HepG2 (cell line): ENCODE results near the gene NFIC. TPM values are rescaled to one million over a fixed set of nuclear protein-coding genes. Genes with fewer than 3 reads are reported as not detected.

ENCODE experiments used
- ATAC-seq: fragments of 200-7000 bp; cut with Tn5 transposase; 3 replicates; pipeline ENCODE4 v1.9.1; 2020; ENCODE audit warnings: mild to moderate bottlenecking, moderate library complexity
- BruUV-seq: library from RNA; stranded (reverse); fragments of 400-500 nt; replicated peaks from 2 replicates; lab custom pipeline; 2021; lab: Mats Ljungman, UMichigan
- CTCF ChIA-PET: fragments of 300-600 bp; formaldehyde crosslinking; extraction: SDS; loops from one replicate; lab custom pipeline; 2021; ENCODE audit warnings: low total read pairs, inconsistent platforms, low intra/inter-chr PET ratio; lab: Yijun Ruan, JAX
- POLR2A ChIA-PET: fragments of 350-600 bp; sonication (Branson Sonifier 250); formaldehyde crosslinking; loops from one replicate; lab custom pipeline; 2020; ENCODE audit warnings: antibody characterized with exemption, inconsistent platforms; lab: Yijun Ruan, JAX
- DNase-seq: peaks from one replicate; pipeline ENCODE4 v3.0.0-alpha.2; 2015; ENCODE audit warnings: low spot score
- FAIRE-seq: peaks from 3 replicates; lab custom pipeline; 2011; peaks lifted over from hg19 to GRCh38; lab: Jason Lieb, UNC
- H2AFZ ChIP-seq: one replicate; pipeline ENCODE4 v1.6.1; 2011; ENCODE audit warnings: low read length, inconsistent platforms
- H3K27ac ChIP-seq: fragments of 300-600 bp; 3 replicates; pipeline ENCODE4 v1.8.0; 2011; ENCODE audit warnings: mixed run types, mild to moderate bottlenecking, mixed read lengths, low read length, inconsistent platforms; ENCODE audit not compliant: insufficient read depth; ENCODE audit errors: extremely low read length
- H3K27me3 ChIP-seq, 2 experiments: fragments of 200-600 bp in 1 of 2; 2 replicates in 1 of 2; 3 replicates in 1 of 2; pipeline versions ENCODE4 v1.6.0 to v1.8.0; 2011; ENCODE audit warnings: low read length in 2 of 2, mild to moderate bottlenecking in 2 of 2, moderate library complexity in 2 of 2, inconsistent platforms in 1 of 2; ENCODE audit not compliant: insufficient read depth in 2 of 2, control insufficient read depth in 1 of 2
- H3K36me3 ChIP-seq, 2 experiments: fragments of 200-600 bp in 1 of 2; replicated peaks in 1 of 2; 2 replicates in 1 of 2; 3 replicates in 1 of 2; pipeline versions ENCODE4 v1.5.1 to v1.8.0; 2011; ENCODE audit warnings: low read length in 2 of 2, inconsistent platforms in 1 of 2; ENCODE audit not compliant: insufficient read depth in 2 of 2, control insufficient read depth in 1 of 2
- H3K4me1 ChIP-seq: 2 replicates; pipeline ENCODE4 v1.5.1; 2012; ENCODE audit warnings: low read length, inconsistent platforms; ENCODE audit not compliant: insufficient read depth
- H3K4me2 ChIP-seq: 2 replicates; pipeline ENCODE4 v1.6.0; 2011; ENCODE audit warnings: low read depth, low read length, inconsistent platforms
- H3K4me3 ChIP-seq, 3 experiments: fragments of 200-600 bp in 1 of 3; sonication (generic), shearing (Covaris generic) in 1 of 3; replicated peaks in 1 of 3; 2 replicates each; pipeline ENCODE4 v1.5.1; 2011 to 2016; ENCODE audit warnings: low read length in 3 of 3, inconsistent platforms in 2 of 3, low read depth in 2 of 3, mild to moderate bottlenecking in 2 of 3, control low read depth in 1 of 3, mixed read lengths in 1 of 3; ENCODE audit not compliant: insufficient read depth in 1 of 3
- H3K79me2 ChIP-seq: one replicate; pipeline ENCODE4 v1.6.1; 2011; ENCODE audit warnings: low read length, inconsistent platforms; ENCODE audit not compliant: insufficient read depth
- H3K9ac ChIP-seq: 2 replicates; pipeline ENCODE4 v1.6.0; 2011; ENCODE audit warnings: mild to moderate bottlenecking, low read depth, low read length, inconsistent platforms; ENCODE audit not compliant: insufficient read depth
- H3K9me3 ChIP-seq: 2 replicates; pipeline ENCODE4 v1.5.1; 2012; ENCODE audit warnings: mild to moderate bottlenecking, low read length
- H4K20me1 ChIP-seq: 2 replicates; pipeline ENCODE4 v1.6.0; 2011; ENCODE audit warnings: inconsistent platforms, mild to moderate bottlenecking, low read length, moderate library complexity; ENCODE audit not compliant: insufficient read depth
- ETV5 ChIP-seq: IDR thresholded peaks from 2 replicates; pipeline ENCODE4 v1.6.1; 2018; ENCODE audit warnings: missing biosample characterization, missing genetic modification reagents, inconsistent platforms, borderline replicate concordance
- FOXC1 ChIP-seq: sonication (generic); formaldehyde crosslinking; IDR thresholded peaks from 2 replicates; pipeline ENCODE4 v1.8.0; 2022; ENCODE audit warnings: mild to moderate bottlenecking, missing genetic modification reagents, borderline replicate concordance
- GATA4 ChIP-seq: sonication (generic); IDR thresholded peaks from 2 replicates; pipeline ENCODE4 v1.6.1; 2016; ENCODE audit warnings: antibody characterized with exemption, low read depth, borderline replicate concordance
- MXD3 ChIP-seq: IDR thresholded peaks from 2 replicates; pipeline ENCODE4 v1.6.1; 2016; ENCODE audit warnings: mild to moderate bottlenecking, missing biosample characterization, missing genetic modification reagents
- NR2F6 ChIP-seq, 2 experiments: IDR thresholded peaks; 2 replicates each; pipeline ENCODE4 v1.6.1; 2016; ENCODE audit warnings: antibody characterized with exemption in 1 of 2, mild to moderate bottlenecking in 1 of 2
- ZNF24 ChIP-seq: fragments of 450-650 bp; IDR thresholded peaks from 2 replicates; pipeline ENCODE4 v1.6.1; 2017; ENCODE audit warnings: antibody characterized with exemption, mild to moderate bottlenecking
- ZNF362 ChIP-seq: sonication (generic); formaldehyde crosslinking; IDR thresholded peaks from 2 replicates; pipeline ENCODE4 v1.4.0; 2020; ENCODE audit warnings: missing genetic modification reagents, mild to moderate bottlenecking, borderline replicate concordance
- ZNF629 ChIP-seq: sonication (generic); formaldehyde crosslinking; conservative IDR thresholded peaks from 2 replicates; pipeline ENCODE4 v1.5.0; 2020; ENCODE audit warnings: missing genetic modification reagents
- WGBS: methylation state at CpG from one replicate; pipeline ENCODE4 v1.1.6; 2017; ENCODE audit warnings: low lambda C conversion rate; 5-methylcytosine and 5-hydroxymethylcytosine counted together
- in situ Hi-C: cut with HindIII; loops from 2 replicates; pipeline ENCODE4 v1.10.0; 2017; ENCODE audit warnings: low pct_unique_long_range_greater_than_20kb; ENCODE audit not compliant: extremely low pct_ligation_motif_present
- intact Hi-C: fragments of 100-400 bp; cut with micrococcal nuclease; formaldehyde crosslinking; loops from one replicate; pipeline ENCODE4 v1.10.0; 2022; ENCODE audit not compliant: unreplicated experiment
- polyA plus RNA-seq, 8 experiments: library from polyadenylated mRNA; depleted of rRNA in 3 of 8; stranded (reverse) in 7 of 8; unstranded in 1 of 8; fragments of >200 nt; fragmentation: Illumina TruSeq in 4 of 8; extraction: Trizol in 4 of 8; gene quantifications; 2 replicates each; pipeline versions ENCODE4 v1.2.1 to v1.2.3, GENCODE V29; 2011 to 2016; ENCODE audit warnings: low read depth in 4 of 8, missing spikeins in 1 of 8, mixed read lengths in 1 of 8; ENCODE audit not compliant: insufficient read depth in 1 of 8
- total RNA-seq, 5 experiments: library from RNA; depleted of rRNA; stranded (reverse); fragments of >200 nt; fragmentation: Illumina TruSeq; extraction: Trizol; gene quantifications; 2 replicates each; pipeline ENCODE4 v1.2.3, GENCODE V29; 2016; ENCODE audit warnings: low read depth in 1 of 5
- TF ChIP-seq, protein P1 (sequence below): sonication (generic); formaldehyde crosslinking; IDR thresholded peaks from 2 replicates; pipeline ENCODE4 v1.9.0; 2022; ENCODE audit warnings: missing genetic modification reagents, mild to moderate bottlenecking, borderline replicate concordance
- TF ChIP-seq, protein P2 (sequence below): sonication (generic); formaldehyde crosslinking; IDR thresholded peaks from 2 replicates; pipeline ENCODE4 v1.5.1; 2020; ENCODE audit warnings: mild to moderate bottlenecking, missing genetic modification reagents, moderate library complexity
- TF ChIP-seq, protein P3 (sequence below): sonication (generic); formaldehyde crosslinking; IDR thresholded peaks from 2 replicates; pipeline ENCODE4 v1.4.0; 2020; ENCODE audit warnings: missing genetic modification reagents, borderline replicate concordance

The NFIC gene
- total and polyA plus RNA-seq, 2 of the 13 experiments (the other 11 are each of a cell fraction or from before 2014, with no cell fraction given), result 1.3 to 2.5 TPM

DNA sequence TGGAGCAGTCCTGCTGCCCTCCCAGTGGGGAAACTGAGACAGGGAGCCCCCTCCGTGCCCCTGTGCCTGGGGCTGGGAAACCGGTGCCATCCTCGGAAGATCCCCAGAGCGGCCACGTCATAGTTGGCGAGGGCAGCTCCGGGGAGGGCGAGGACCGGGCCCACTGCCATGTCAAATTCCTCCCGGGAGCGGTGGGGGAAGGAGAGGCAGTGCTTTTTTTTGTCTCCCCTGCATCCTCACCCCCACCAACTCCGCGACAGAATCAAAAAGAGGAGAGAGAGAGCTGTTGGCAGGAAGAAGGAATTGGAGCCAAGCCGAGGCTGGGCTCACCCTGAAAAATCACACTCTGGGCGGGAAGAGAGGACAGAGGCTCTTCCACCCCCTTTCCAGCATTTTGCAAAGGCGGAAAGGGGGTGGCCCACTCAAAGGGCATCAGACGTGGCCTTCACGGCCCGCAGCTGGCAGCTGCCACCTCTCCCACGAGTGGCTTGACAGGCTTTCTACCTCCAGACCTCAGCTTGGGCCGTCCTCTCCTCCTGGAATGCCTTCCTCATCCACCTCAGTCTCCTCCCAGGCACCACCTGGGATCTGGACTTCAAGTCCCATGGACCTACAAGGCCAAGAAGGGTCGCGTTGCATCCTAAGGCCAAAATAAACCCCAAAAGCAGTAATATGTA lies 19.6 kb upstream of the NFIC start (continued):
- TF ChIP-seq, protein P1, sequence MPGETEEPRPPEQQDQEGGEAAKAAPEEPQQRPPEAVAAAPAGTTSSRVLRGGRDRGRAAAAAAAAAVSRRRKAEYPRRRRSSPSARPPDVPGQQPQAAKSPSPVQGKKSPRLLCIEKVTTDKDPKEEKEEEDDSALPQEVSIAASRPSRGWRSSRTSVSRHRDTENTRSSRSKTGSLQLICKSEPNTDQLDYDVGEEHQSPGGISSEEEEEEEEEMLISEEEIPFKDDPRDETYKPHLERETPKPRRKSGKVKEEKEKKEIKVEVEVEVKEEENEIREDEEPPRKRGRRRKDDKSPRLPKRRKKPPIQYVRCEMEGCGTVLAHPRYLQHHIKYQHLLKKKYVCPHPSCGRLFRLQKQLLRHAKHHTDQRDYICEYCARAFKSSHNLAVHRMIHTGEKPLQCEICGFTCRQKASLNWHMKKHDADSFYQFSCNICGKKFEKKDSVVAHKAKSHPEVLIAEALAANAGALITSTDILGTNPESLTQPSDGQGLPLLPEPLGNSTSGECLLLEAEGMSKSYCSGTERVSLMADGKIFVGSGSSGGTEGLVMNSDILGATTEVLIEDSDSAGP (CRISPR knock-in tag), result peak; percentile 20; the same call in 1 of the 2 replicates
- TF ChIP-seq ZNF24, result no peak
- TF ChIP-seq, protein P2, sequence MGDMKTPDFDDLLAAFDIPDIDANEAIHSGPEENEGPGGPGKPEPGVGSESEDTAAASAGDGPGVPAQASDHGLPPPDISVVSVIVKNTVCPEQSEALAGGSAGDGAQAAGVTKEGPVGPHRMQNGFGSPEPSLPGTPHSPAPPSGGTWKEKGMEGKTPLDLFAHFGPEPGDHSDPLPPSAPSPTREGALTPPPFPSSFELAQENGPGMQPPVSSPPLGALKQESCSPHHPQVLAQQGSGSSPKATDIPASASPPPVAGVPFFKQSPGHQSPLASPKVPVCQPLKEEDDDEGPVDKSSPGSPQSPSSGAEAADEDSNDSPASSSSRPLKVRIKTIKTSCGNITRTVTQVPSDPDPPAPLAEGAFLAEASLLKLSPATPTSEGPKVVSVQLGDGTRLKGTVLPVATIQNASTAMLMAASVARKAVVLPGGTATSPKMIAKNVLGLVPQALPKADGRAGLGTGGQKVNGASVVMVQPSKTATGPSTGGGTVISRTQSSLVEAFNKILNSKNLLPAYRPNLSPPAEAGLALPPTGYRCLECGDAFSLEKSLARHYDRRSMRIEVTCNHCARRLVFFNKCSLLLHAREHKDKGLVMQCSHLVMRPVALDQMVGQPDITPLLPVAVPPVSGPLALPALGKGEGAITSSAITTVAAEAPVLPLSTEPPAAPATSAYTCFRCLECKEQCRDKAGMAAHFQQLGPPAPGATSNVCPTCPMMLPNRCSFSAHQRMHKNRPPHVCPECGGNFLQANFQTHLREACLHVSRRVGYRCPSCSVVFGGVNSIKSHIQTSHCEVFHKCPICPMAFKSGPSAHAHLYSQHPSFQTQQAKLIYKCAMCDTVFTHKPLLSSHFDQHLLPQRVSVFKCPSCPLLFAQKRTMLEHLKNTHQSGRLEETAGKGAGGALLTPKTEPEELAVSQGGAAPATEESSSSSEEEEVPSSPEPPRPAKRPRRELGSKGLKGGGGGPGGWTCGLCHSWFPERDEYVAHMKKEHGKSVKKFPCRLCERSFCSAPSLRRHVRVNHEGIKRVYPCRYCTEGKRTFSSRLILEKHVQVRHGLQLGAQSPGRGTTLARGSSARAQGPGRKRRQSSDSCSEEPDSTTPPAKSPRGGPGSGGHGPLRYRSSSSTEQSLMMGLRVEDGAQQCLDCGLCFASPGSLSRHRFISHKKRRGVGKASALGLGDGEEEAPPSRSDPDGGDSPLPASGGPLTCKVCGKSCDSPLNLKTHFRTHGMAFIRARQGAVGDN (CRISPR knock-in tag), result peak; percentile 70
- 0 out of 2 replicates have a peak, but pooled peaks have one; percentile 34 for TF ChIP-seq FOXC1 (CRISPR knock-in tag)

GRCh38 chr19:3348042-3348441 lies 18.3 kb upstream of the NFIC start:
- no TSS peak for BruUV-seq
- H3K4me3 ChIP-seq, result peak overlapping the region in 1 of 3 experiments; percentile 57; a peak in 2 of 6 replicates
- ChIA-PET CTCF (no interaction called here), POLR2A (no interaction called here)
- no peaks in the 10 kb centered on the region for H3K36me3 ChIP-seq
- H3K4me2 ChIP-seq, result peak overlapping the region; percentile 70
- DNase-seq (no peak), ATAC-seq (no peak), FAIRE-seq (no peak)
- peaks cover 1 to 8% of the 10 kb centered on the region in 2 experiments; a peak in 3 of 5 replicates for H3K27me3 ChIP-seq
- H3K9ac ChIP-seq, result peak overlapping the region; percentile 43; the same call in 1 of the 2 replicates
- peaks cover 53% of the 10 kb centered on the region for H3K4me1 ChIP-seq
- intact Hi-C loops, result no loop called here
- no peaks in the 10 kb centered on the region for H3K79me2 ChIP-seq
- no peaks in the 10 kb centered on the region for H4K20me1 ChIP-seq
- no peak overlapping the region for H2AFZ ChIP-seq
- in situ Hi-C loops, result no loop called here
- H3K27ac ChIP-seq, result no peak overlapping the region
- WGBS, result 23% methylated on average over 4 of the region's 11 CpGs
- H3K9me3 ChIP-seq, result no peaks in the 10 kb centered on the region
- TF ChIP-seq, protein P3, sequence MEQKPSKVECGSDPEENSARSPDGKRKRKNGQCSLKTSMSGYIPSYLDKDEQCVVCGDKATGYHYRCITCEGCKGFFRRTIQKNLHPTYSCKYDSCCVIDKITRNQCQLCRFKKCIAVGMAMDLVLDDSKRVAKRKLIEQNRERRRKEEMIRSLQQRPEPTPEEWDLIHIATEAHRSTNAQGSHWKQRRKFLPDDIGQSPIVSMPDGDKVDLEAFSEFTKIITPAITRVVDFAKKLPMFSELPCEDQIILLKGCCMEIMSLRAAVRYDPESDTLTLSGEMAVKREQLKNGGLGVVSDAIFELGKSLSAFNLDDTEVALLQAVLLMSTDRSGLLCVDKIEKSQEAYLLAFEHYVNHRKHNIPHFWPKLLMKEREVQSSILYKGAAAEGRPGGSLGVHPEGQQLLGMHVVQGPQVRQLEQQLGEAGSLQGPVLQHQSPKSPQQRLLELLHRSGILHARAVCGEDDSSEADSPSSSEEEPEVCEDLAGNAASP, result peak; percentile 74; the same call in 1 of the 2 replicates
- peak; percentile 98 for TF ChIP-seq ZNF629 (CRISPR knock-in tag)
- TF ChIP-seq MXD3, result 0 out of 2 replicates have a peak, but pooled peaks have one; percentile 27
- peak; percentile 36; the same call in 1 of the 2 replicates for TF ChIP-seq NR2F6 (IDR thresholded peaks at IDR 0.05)
- peak; percentile 43; the same call in 1 of the 2 replicates for TF ChIP-seq NR2F6 (CRISPR knock-in tag; IDR thresholded peaks at IDR 0.05)
- no peak for TF ChIP-seq GATA4
- TF ChIP-seq ZNF362 (CRISPR knock-in tag), result no peak
- peak; percentile 7; the same call in 1 of the 2 replicates for TF ChIP-seq ETV5 (CRISPR knock-in tag)
